Testis (tissue), 2 donors: Measurements from ENCODE around the gene AGXT.

Experiments
- CTCF ChIP-seq, 3 experiments: fragments of 450-650 bp in 2 of 3; fragments of 200-600 bp in 1 of 3; sonication (generic) in 1 of 3; IDR thresholded peaks; one replicate each; pipeline ENCODE4 v1.5.1; 2016 to 2019; ENCODE audit warnings: antibody characterized with exemption in 3 of 3, mild to moderate bottlenecking in 2 of 3, moderate library complexity in 1 of 3
- POLR2A ChIP-seq: fragments of 450-650 bp; IDR thresholded peaks from one replicate; pipeline ENCODE4 v1.6.1; 2017; ENCODE audit warnings: antibody characterized with exemption, mild to moderate bottlenecking, moderate library complexity

DNA sequence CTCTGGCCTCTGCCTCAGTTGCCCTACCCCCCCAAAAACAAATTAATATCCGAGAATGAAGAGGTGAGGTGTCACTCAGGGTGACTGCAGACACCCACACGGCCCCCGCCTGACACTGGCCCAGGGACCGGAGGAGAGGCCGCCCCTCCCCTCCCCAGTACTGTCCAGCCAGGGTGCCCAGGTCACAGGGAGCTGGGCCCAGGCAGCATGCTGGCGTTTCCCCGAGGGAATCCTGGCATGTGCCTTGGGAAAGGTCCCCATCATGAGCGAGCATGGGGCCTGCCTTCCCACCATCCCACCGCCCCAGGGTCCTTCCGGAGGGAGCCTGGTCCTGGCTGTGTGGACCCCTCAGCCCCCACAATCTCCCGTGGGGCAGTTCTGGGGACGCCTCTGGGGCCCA, 24.3 kb downstream of the AGXT start:
- no peak for TF ChIP-seq CTCF (IDR thresholded peaks at IDR 0.05)
- no peak for TF ChIP-seq POLR2A
